Brain microvascular endothelial cell (primary cell): ENCODE measurements around the gene SMAD2.

ENCODE experiments used
- DNase-seq: peaks from one replicate; pipeline ENCODE4 v3.0.0-alpha.2; 2020
- H3K27ac ChIP-seq: fragments of 250-450 bp; sonication (Bioruptor Pico); 2 replicates; pipeline ENCODE4 v1.5.1; 2020; ENCODE audit warnings: mild to moderate bottlenecking, moderate library complexity
- H3K27me3 ChIP-seq: fragments of 250-450 bp; sonication (Bioruptor Pico); replicated peaks from 2 replicates; pipeline ENCODE4 v1.5.1; 2020; ENCODE audit warnings: mild to moderate bottlenecking
- H3K36me3 ChIP-seq: fragments of 250-450 bp; sonication (Bioruptor Pico); replicated peaks from 2 replicates; pipeline ENCODE4 v1.5.1; 2020; ENCODE audit warnings: mild to moderate bottlenecking
- H3K4me3 ChIP-seq: 2 replicates; pipeline ENCODE4 v1.5.1; 2011; ENCODE audit warnings: low read depth, mild to moderate bottlenecking, control low read depth, low read length, moderate library complexity
- CTCF ChIP-seq: IDR thresholded peaks from 2 replicates; pipeline ENCODE4 v1.5.1; 2011; ENCODE audit warnings: low read depth, mild to moderate bottlenecking, moderate library complexity, low read length, control low read depth, inconsistent platforms; ENCODE audit errors: missing control alignments
- in situ Hi-C: cut with HindIII; loops from 2 replicates; pipeline ENCODE4 v1.10.0; 2017; ENCODE audit warnings: low sequenced_read_pairs, low pct_ligation_motif_present

The SMAD2 gene

GRCh38 chr18:47919916-47920315 lies 10.5 kb downstream of the SMAD2 start:
- H3K27me3 ChIP-seq: no peaks in the 10 kb centered on the region
- in situ Hi-C loops: no loop called here
- no peak overlapping the region for H3K27ac ChIP-seq
- no peaks in the 10 kb centered on the region for H3K36me3 ChIP-seq
- TF ChIP-seq CTCF: no peak
- DNase-seq: no peak
- H3K4me3 ChIP-seq: no peak overlapping the region

- no peak overlapping the region for H3K27ac ChIP-seq
- in situ Hi-C loops: no loop called here
These were observed 12.4 kb downstream of the SMAD2 start for GRCh38 chr18:47917923-47918610.

GRCh38 chr18:47915930-47916329 lies 14.5 kb downstream of the SMAD2 start:
- Histone ChIP-seq H3K27me3 (no peaks in the 10 kb centered on the region), H3K36me3 (no peaks in the 10 kb centered on the region), H3K4me3 (no peak overlapping the region), H3K27ac (no peak overlapping the region)
- no peak for DNase-seq
- in situ Hi-C loops: no loop called here
- no peak for TF ChIP-seq CTCF

More at GRCh38 chr18:47917923-47918610, 12.4 kb downstream of the SMAD2 start:
- H3K27me3 ChIP-seq: no peaks in the 10 kb centered on the region
- H3K4me3 ChIP-seq: no peak overlapping the region
- TF ChIP-seq CTCF: no peak
- H3K36me3 ChIP-seq: no peaks in the 10 kb centered on the region
- DNase-seq: no peak

- in situ Hi-C loops: no loop called here
- Histone ChIP-seq H3K27ac (no peak overlapping the region), H3K36me3 (no peaks in the 10 kb centered on the region), H3K4me3 (no peak overlapping the region), H3K27me3 (no peaks in the 10 kb centered on the region)
- no peak for TF ChIP-seq CTCF
- DNase-seq: no peak
These were observed 15.2 kb downstream of the SMAD2 start for GRCh38 chr18:47915229-47915628.

- H3K27me3 ChIP-seq: no peaks in the 10 kb centered on the region
- H3K27ac ChIP-seq: no peak overlapping the region
These were observed 17.5 kb downstream of the SMAD2 start for GRCh38 chr18:47912794-47913585.

More at GRCh38 chr18:47912794-47913585, 17.5 kb downstream of the SMAD2 start:
- H3K36me3 ChIP-seq: no peaks in the 10 kb centered on the region
- no peak for DNase-seq
- in situ Hi-C loops: no loop called here
- H3K4me3 ChIP-seq: no peak overlapping the region
- TF ChIP-seq CTCF: no peak
